ENCODE measurements around the gene CDK2.
"Not testable (repeated sequence)": the region's sequence is repeated elsewhere in the genome, so short reads cannot be mapped to it uniquely, and the experiment has no call there.

CDK2 gene

GRCh38 chr12:55981882-55982281 is 15.3 kb downstream of the CDK2 start:
- DNase-seq (ENCODE audit: low spot score): not testable (repeated sequence)

DNA sequence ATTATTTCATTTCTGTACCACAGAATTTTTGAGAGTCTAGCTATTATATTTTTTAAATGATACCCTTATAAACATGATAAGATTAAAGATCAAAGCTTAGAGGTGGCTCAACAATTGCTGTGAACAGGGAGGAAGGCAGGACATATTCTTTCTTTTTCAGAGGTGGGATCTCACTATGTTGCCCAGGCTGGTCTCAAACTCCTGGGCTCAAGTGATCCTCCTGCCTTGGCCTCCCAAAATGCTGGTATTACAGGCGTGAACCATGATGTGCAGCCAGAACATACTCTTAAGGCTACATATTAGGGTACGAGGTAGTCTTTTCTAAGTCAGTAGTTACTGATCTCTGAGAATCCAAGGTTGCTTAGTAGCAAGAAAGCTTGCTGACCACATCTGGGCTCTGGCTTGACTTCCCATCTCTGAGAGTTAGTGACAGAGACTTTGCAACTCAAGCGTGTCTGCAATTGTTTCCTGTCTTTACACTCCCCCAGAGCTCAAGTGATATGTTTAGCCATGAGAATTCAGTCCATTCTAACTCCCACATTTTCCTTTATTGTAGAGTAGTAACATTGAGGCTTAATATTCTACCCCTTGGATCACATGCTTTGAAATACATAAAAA is 15.8 kb downstream of the CDK2 start:
- no peak for DNase-seq (ENCODE audit: low spot score)

GRCh38 chr12:55983232-55983842 is 16.7 kb downstream of the CDK2 start:
- no peak for DNase-seq (ENCODE audit: low spot score)

- DNase-seq (ENCODE audit: low spot score): no peak
Measured at GRCh38 chr12:55984861-55985260, 18.2 kb downstream of the CDK2 start.

GRCh38 chr12:55985341-55985740 is 18.7 kb downstream of the CDK2 start:
- DNase-seq (ENCODE audit: low spot score): no peak

DNA sequence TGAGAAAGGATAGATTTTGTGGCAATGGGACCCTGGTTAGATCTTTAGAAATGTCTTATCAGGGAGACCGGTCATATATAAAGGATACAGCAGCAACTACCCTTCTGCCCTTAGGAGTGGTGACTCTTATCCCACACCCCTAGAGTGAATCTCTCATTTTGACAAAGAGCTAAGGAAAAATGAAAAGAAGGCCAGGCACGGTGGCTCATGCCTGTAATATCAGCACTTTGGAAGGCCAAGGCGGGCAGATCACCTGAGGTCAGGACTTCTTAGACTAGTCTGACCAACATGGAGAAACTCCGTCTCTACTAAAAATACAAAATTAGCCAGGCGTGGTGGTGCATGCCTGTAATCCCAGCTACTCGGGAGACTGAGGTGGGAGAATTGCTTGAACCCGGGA is 19.3 kb downstream of the CDK2 start:
- DNase-seq (ENCODE audit: low spot score): not testable (repeated sequence)

DNA sequence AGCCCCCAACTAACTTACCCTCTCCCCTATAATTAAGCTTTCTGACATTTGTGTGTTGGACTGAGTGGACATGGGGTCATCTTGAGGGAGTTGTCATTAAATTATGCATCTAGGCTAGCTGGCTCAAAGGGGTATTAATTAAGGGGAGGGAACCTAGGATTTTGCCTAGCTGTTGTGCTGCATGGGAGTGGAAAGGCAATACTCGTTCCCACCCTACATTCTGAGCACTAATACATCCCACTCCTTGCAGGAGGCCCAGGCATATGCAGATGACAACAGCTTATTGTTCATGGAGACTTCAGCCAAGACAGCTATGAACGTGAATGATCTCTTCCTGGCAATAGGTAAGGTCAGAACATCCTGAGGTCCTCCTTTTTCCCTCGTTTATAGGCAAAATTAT is 24.5 kb downstream of the CDK2 start:
- DNase-seq (ENCODE audit: low spot score): no peak

GRCh38 chr12:55993230-55993853 is 26.7 kb downstream of the CDK2 start:
- DNase-seq (ENCODE audit: low spot score): no peak

- DNase-seq (ENCODE audit: low spot score): no peak
Measured at GRCh38 chr12:55995366-55995765, 28.7 kb downstream of the CDK2 start.

DNA sequence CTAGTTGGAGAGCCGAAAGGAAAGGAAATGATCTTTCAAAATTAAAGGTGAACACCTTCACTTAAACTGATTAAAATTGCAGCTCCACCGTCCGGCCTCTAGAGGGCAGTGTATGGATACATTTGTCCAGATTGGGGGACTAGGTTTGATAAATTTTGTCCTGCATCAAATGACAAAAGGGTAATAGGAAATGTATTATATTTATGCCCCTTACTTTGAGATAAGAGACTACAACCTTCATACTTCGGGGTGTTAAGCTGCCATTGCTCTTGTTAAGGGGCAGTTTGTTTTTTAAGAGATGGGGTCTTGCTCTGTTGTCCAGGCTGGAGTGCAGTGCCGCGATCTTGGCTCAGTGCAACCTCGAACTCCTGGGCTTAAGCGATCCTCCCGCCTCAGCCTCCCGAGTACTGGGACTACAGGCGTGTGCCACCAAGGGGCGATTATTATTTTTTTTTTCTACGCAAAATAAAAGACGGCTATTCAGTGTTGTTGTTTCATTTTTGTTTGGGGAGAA is 29.6 kb downstream of the CDK2 start:
- DNase-seq (ENCODE audit: low spot score): peak; percentile 67

DNA sequence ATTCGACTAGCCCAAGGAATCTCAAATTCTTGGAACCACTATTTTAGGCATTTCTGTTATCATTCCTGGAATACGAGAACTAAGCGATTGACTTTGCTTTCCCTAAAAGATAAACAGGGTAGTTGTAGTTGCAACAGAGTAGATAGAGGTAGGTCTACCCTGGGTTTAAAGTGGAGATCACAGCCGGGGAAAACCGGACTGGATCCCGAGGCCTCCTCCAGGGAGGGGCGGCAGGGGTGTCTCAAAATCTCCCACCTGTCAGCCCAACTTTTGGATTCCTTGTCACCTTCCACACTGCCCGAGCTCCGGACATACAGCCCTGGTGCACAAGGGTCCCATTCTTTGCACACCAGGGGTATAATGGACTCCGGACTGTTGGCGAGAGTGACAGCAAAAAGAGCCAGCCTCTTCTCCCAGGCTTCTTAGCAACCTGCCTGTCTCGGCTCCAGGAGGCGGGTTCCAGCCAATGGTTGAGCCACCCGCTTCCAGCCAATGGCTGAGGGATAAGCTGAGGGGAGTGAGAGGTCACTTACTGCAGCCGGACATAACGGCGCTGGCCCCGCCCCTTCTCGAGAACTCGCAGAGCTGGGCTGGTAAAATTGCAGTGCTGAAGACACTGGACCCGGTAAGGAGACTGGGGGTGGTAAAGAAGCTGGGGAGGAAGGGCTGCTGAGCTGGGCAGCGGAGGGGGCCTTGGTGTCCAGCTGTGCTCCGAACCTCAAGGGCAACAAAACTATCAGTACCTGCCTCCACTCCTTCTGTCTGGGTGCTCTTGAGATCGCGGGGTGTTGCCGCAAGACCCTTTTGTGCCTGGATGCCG is 30.3 kb downstream of the CDK2 start, which contains the start of gene SUOX:
Gene SUOX (plus strand): TSS at position 562 of the 820 bp plus-strand sequence. CDS start 4,946 bp downstream, outside the sequence.
- peak; percentile 96 for DNase-seq (ENCODE audit: low spot score)

DNA sequence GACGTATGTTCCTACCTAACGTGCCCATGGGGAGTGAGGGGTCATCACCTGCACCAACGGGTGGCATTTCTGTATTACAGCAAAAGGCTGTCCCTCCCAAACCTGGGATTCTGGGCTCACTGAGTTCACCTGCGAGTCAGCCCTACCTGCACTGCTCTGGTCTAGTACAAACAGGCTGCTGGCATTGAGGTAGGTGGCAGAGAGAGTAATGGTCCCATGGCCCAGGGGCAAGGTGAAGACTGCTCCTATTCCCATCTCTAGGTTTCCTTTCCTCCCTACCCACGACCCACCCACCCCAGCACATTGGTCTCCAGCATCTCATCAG is 30.9 kb downstream of the CDK2 start:
- DNase-seq (ENCODE audit: low spot score): no peak

DNA sequence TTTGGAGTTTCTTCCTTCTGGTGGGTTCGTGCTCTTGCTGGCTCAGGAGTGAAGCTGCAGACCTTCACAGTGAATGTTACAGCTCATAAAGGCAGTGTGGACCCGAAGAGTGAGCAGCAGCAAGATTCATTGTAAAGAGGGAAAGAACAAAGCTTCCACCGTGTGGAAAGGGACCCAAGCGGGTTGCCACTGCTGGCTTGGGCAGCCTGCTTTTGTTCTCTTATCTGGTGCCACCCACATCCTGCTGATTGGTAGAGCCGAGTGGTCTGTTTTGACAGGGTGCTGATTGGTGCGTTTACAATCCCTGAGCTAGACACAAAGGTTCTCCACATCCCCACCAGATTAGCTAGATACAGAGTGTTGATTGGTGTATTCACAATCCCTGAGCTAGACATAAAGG is 32.9 kb downstream of the CDK2 start:
- DNase-seq (ENCODE audit: low spot score): not testable (repeated sequence)

DNA sequence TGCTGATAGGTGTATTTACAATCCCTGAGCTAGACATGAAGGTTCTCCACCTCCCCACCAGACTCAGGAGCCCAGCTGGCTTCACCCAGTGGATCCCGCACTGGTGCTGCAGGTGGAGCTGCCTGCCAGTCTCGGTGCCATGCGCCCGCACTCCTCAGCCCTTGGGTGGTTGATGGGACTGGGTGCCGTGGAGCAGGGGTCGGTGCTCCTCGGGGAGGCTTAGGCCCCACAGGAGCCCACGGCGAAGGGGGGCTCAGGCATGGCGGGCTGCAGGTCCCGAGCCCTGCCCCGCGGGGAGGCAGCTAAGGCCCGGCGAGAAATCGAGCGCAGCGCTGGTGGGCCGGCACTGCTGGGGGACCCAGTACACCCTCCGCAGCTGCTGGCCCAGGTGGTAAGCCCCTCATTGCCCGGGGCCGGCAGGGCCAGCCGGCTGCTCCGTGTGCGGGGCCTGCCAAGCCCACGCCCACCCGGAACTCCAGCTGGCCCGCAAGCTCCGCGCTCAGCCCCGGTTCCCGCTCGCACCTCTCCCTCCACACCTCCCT is 33.4 kb downstream of the CDK2 start:
- not testable (repeated sequence) for DNase-seq (ENCODE audit: low spot score)

- no peak for DNase-seq (ENCODE audit: low spot score)
Measured at GRCh38 chr12:56001487-56002100, 35.0 kb downstream of the CDK2 start.

DNA sequence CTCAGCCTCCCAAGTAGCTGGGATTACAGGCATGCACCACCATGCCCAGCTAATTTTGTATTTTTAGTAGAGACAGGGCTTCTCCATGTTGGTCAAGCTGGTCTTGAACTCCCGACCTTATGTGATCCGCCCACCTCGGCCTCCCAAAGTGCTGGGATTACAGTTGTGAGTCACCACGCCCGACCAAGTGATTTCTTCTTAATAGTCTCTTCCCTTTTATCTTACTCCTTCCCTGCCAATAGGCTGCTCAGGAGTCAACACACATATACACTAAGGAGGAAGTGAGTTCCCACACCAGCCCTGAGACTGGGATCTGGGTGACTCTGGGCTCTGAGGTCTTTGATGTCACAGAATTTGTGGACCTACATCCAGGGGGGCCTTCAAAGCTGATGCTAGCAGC is 36.7 kb downstream of the CDK2 start:
- DNase-seq (ENCODE audit: low spot score): not testable (repeated sequence)

DNA sequence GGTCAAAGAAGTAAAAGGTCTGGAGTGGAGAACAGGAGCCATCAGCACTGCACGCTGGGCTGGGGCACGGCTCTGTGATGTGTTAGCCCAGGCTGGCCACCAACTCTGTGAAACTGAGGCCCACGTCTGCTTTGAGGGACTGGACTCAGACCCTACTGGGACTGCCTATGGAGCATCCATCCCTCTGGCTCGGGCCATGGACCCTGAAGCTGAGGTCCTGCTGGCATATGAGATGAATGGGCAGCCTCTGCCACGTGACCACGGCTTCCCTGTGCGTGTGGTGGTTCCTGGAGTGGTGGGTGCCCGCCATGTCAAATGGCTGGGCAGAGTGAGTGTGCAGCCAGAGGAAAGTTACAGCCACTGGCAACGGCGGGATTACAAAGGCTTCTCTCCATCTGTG is 37.6 kb downstream of the CDK2 start:
- DNase-seq (ENCODE audit: low spot score): no peak

DNA sequence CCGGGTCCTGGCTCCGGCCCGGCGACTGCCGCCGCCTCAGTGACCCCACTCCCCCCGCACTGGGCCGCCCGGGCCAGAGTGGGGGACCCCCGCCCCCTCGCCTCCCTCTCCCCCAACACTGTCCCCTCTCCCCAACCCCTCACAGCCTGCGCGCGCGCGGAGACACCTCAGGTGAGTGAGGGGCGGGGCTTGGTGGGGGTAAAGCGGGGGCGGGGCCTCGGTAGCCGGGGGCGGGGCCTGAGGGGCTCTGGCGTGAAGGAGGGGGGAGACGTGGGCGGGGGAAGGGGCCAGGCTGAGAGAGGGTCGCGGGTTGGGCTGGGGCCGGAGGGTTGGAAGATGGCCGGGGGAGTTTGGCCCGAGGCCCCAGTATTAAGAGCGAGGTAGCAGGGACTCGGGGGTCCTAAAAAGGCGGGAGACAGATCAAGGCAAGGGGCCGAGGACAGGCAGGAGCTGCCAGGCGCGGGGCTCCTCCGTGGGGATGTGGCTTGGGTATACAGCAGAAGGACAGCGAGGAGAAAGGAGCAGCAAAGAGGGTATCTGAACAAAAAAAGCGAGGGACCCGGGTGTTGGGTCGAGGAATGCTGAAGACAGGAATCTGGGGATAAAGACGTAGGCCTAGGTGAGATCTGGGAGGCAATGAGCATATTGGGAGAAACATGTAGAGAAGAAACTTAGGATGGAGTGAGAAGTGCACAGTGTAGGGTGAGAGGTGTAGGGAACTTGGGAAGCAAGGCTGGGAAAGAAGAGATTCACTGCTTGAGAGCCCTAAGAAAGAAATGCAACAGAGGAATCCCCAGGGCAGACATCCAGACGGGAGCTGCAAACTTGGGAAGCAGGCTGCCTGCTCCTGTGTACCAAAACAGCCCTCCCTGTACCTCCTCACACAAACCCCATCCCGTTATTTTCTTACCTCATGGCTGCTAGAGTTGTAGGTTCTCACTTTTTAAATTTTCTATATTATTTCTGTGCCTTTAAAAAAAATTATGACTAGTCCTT is 41.2 kb downstream of the CDK2 start:
- peak; percentile 36 for DNase-seq (ENCODE audit: low spot score)

GRCh38 chr12:56010111-56010570 is 43.5 kb downstream of the CDK2 start:
- no peak for DNase-seq (ENCODE audit: low spot score)

DNA sequence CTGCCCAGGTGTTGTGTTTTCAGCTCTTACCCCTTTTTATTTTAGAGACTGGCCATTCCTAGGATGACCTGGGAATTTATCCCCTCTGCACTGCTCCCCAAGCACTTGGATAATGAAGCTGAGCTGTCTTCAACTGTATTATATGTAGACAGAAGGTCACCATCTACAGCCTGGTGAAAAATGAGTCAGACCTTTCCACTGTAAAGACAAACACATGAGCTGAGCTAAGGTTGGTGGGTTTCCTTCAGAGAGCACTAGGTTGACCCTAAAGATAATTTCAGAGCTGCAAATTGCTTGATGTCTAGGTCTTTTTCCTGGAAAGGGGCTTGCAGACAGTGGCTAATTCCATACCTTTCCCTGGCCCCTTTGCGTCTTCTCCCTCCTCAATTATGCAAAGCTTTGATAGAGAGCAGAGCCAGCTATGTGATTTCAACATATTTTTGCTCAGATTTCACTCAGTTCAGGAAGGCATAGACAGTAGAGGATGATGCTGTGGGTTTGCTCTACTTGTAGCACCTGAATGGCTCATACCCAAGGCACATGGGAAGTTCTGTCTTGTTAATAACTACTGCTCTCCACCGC is 45.0 kb downstream of the CDK2 start:
- no peak for DNase-seq (ENCODE audit: low spot score)

Data from SW480 (cell line).